Measurements from ENCODE around the gene CUBN. TPM values are rescaled to one million over a fixed set of nuclear protein-coding genes. Genes with fewer than 3 reads are reported as not detected.

The CUBN gene
- total and polyA plus RNA-seq, 10 of the 15 experiments (the other 5 are each of a cell fraction or from before 2014, with no cell fraction given), result under 0.01 to 0.14 (median 0.02) TPM; not detected in 6

DNA sequence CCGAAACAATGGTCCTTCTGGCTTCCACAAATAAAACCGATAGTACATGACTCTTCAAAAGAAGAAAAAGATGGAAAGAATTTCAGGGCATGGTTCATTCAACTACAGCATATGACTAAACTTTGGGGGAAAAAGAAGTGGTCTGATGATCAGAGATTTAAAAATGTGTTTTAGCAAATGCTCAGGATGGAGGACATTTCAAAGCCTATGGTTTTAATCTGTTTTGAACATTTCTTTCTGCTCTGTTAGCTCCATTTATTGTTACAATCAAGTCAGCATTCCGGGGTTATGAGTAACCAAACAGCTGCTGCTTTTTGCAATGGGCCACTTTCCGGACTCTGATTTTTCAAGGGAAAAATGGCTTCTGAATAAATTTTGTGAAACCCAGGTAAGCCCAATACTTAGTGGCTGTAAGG, 142.4 kb downstream of the CUBN start:
- no peak for DNase-seq (ENCODE audit: low read depth, low spot score)
- Histone ChIP-seq H3K27me3 (replicated peaks in 1 of 2; ENCODE audit: control insufficient read depth in 2 of 2, insufficient read depth in 2 of 2, low read length in 1 of 2) (no peaks in the 10 kb centered on the region; a peak in 2 of 4 replicates), H3K9ac (ENCODE audit: control insufficient read depth, insufficient read depth, low read length) (no peak overlapping the region), H3K4me2 (ENCODE audit: control insufficient read depth, insufficient read depth) (no peak overlapping the region), H3K4me3 (no peak overlapping the region), H3K79me2 (ENCODE audit: control insufficient read depth, insufficient read depth, low read length) (no peaks in the 10 kb centered on the region), H2AFZ (ENCODE audit: control insufficient read depth, low read depth, low read length) (no peak overlapping the region), H3K36me3 (ENCODE audit: control insufficient read depth in 2 of 2, insufficient read depth in 2 of 2, low read length in 1 of 2) (no peaks in the 10 kb centered on the region), H4K20me1 (ENCODE audit: control insufficient read depth, insufficient read depth) (no peaks in the 10 kb centered on the region), H3K4me1 (ENCODE audit: control insufficient read depth, insufficient read depth, low read length) (no peaks in the 10 kb centered on the region), H3K9me3 (replicated peaks; ENCODE audit: control insufficient read depth, insufficient read depth, low read length) (no peaks in the 10 kb centered on the region), H3K27ac (ENCODE audit: control insufficient read depth, insufficient read depth) (no peak overlapping the region)
- no TSS peak for BruUV-seq (replicated peaks)
- no peak for ATAC-seq
- CTCF ChIA-PET, result no interaction called here
- SMC1A ChIA-PET (ENCODE audit: uncharacterized antibody, unreplicated experiment), result no interaction called here
- intact Hi-C loops (cut with micrococcal nuclease; ENCODE audit: unreplicated experiment), result no loop called here
- in situ Hi-C loops (cut with MboI), result no loop called here
- no peak for FAIRE-seq
- WGBS (ENCODE audit: insufficient coverage, insufficient replicate concordance, low lambda C conversion rate, missing lambda C conversion rate), result 31% methylated on average over 4 of the region's 4 CpGs
- POLR2A ChIA-PET, result no interaction called here
- RAD21 ChIA-PET (ENCODE audit: unreplicated experiment), result no interaction called here
- TF ChIP-seq JUNB (IDR thresholded peaks at IDR 0.05) (no peak), ZBTB11 (CRISPR knock-in tag; IDR thresholded peaks at IDR 0.05) (no peak), POU2F2 (IDR thresholded peaks at IDR 0.05; ENCODE audit: borderline replicate concordance, low read depth, low read length) (no peak), IRF3 (IDR thresholded peaks at IDR 0.05) (no peak), RB1 (IDR thresholded peaks at IDR 0.05; ENCODE audit: borderline replicate concordance) (no peak), E4F1 (IDR thresholded peaks at IDR 0.05; ENCODE audit: borderline replicate concordance, partially characterized antibody) (no peak), BRCA1 (IDR thresholded peaks at IDR 0.05; ENCODE audit: low read depth, low read length) (no peak), RUNX3 (IDR thresholded peaks at IDR 0.05; ENCODE audit: low read length) (no peak), NRF1 (conservative IDR thresholded peaks at IDR 0.05; ENCODE audit: low read depth, low read length) (no peak), HCFC1 (IDR thresholded peaks at IDR 0.05; ENCODE audit: low read length) (no peak), CREM (IDR thresholded peaks at IDR 0.05; ENCODE audit: low read depth) (no peak)
- TF ChIP-seq, protein P1, sequence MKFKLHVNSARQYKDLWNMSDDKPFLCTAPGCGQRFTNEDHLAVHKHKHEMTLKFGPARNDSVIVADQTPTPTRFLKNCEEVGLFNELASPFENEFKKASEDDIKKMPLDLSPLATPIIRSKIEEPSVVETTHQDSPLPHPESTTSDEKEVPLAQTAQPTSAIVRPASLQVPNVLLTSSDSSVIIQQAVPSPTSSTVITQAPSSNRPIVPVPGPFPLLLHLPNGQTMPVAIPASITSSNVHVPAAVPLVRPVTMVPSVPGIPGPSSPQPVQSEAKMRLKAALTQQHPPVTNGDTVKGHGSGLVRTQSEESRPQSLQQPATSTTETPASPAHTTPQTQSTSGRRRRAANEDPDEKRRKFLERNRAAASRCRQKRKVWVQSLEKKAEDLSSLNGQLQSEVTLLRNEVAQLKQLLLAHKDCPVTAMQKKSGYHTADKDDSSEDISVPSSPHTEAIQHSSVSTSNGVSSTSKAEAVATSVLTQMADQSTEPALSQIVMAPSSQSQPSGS (IDR thresholded peaks at IDR 0.05; ENCODE audit: low read length), result no peak
- TF ChIP-seq, protein P2, sequence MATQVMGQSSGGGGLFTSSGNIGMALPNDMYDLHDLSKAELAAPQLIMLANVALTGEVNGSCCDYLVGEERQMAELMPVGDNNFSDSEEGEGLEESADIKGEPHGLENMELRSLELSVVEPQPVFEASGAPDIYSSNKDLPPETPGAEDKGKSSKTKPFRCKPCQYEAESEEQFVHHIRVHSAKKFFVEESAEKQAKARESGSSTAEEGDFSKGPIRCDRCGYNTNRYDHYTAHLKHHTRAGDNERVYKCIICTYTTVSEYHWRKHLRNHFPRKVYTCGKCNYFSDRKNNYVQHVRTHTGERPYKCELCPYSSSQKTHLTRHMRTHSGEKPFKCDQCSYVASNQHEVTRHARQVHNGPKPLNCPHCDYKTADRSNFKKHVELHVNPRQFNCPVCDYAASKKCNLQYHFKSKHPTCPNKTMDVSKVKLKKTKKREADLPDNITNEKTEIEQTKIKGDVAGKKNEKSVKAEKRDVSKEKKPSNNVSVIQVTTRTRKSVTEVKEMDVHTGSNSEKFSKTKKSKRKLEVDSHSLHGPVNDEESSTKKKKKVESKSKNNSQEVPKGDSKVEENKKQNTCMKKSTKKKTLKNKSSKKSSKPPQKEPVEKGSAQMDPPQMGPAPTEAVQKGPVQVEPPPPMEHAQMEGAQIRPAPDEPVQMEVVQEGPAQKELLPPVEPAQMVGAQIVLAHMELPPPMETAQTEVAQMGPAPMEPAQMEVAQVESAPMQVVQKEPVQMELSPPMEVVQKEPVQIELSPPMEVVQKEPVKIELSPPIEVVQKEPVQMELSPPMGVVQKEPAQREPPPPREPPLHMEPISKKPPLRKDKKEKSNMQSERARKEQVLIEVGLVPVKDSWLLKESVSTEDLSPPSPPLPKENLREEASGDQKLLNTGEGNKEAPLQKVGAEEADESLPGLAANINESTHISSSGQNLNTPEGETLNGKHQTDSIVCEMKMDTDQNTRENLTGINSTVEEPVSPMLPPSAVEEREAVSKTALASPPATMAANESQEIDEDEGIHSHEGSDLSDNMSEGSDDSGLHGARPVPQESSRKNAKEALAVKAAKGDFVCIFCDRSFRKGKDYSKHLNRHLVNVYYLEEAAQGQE (IDR thresholded peaks at IDR 0.05; ENCODE audit: low read depth, low read length), result no peak

Data from GM12878 (cell line).